Measurements from ENCODE around the gene NLRC5.

NLRC5 gene

DNA sequence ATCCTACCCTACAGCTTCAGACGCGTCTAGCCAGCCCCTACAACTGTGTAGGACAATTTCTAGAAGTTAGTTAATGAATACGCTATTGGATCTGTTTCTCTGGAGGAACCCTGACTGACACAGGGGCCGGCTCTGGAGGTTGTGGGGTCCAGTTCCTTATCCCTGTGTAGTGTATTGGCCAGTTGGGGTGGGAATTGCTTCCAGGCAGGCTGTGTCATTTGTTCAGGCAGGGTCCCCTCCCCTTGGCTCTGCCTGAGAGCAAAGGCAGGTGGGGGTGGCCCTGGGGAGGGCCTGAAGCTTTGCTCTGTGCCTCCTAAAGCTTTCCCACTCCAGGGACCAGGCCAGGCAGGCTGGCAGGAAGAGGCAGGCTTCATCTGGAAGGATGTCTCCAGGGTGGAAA lies 39.3 kb upstream of the NLRC5 start:
- no peak for TF ChIP-seq GLIS3 (CRISPR knock-in tag; IDR thresholded peaks at IDR 0.05)
- no peak for TF ChIP-seq BACH2 (CRISPR knock-in tag; IDR thresholded peaks at IDR 0.05; ENCODE audit: borderline replicate concordance)
- no peak for TF ChIP-seq ZNF70 (CRISPR knock-in tag; IDR thresholded peaks at IDR 0.05)
- TF ChIP-seq, protein P1, sequence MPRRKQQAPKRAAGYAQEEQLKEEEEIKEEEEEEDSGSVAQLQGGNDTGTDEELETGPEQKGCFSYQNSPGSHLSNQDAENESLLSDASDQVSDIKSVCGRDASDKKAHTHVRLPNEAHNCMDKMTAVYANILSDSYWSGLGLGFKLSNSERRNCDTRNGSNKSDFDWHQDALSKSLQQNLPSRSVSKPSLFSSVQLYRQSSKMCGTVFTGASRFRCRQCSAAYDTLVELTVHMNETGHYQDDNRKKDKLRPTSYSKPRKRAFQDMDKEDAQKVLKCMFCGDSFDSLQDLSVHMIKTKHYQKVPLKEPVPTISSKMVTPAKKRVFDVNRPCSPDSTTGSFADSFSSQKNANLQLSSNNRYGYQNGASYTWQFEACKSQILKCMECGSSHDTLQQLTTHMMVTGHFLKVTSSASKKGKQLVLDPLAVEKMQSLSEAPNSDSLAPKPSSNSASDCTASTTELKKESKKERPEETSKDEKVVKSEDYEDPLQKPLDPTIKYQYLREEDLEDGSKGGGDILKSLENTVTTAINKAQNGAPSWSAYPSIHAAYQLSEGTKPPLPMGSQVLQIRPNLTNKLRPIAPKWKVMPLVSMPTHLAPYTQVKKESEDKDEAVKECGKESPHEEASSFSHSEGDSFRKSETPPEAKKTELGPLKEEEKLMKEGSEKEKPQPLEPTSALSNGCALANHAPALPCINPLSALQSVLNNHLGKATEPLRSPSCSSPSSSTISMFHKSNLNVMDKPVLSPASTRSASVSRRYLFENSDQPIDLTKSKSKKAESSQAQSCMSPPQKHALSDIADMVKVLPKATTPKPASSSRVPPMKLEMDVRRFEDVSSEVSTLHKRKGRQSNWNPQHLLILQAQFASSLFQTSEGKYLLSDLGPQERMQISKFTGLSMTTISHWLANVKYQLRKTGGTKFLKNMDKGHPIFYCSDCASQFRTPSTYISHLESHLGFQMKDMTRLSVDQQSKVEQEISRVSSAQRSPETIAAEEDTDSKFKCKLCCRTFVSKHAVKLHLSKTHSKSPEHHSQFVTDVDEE (CRISPR knock-in tag; IDR thresholded peaks at IDR 0.05), result no peak
- no peak for TF ChIP-seq ARNTL (CRISPR knock-in tag; IDR thresholded peaks at IDR 0.05; ENCODE audit: borderline replicate concordance, low read depth)
- no peak for TF ChIP-seq TOX (CRISPR knock-in tag; IDR thresholded peaks at IDR 0.05; ENCODE audit: borderline replicate concordance)
- TF ChIP-seq CSDC2 (CRISPR knock-in tag; IDR thresholded peaks at IDR 0.05), result no peak
- TF ChIP-seq, protein P2, sequence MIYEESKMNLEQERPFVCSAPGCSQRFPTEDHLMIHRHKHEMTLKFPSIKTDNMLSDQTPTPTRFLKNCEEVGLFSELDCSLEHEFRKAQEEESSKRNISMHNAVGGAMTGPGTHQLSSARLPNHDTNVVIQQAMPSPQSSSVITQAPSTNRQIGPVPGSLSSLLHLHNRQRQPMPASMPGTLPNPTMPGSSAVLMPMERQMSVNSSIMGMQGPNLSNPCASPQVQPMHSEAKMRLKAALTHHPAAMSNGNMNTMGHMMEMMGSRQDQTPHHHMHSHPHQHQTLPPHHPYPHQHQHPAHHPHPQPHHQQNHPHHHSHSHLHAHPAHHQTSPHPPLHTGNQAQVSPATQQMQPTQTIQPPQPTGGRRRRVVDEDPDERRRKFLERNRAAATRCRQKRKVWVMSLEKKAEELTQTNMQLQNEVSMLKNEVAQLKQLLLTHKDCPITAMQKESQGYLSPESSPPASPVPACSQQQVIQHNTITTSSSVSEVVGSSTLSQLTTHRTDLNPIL (CRISPR knock-in tag; IDR thresholded peaks at IDR 0.05; ENCODE audit: low read depth), result no peak
- TF ChIP-seq OSR1 (CRISPR knock-in tag; IDR thresholded peaks at IDR 0.05), result no peak
- no peak for TF ChIP-seq TCF4 (CRISPR knock-in tag; IDR thresholded peaks at IDR 0.05; ENCODE audit: borderline replicate concordance)
- no peak for ATAC-seq

DNA sequence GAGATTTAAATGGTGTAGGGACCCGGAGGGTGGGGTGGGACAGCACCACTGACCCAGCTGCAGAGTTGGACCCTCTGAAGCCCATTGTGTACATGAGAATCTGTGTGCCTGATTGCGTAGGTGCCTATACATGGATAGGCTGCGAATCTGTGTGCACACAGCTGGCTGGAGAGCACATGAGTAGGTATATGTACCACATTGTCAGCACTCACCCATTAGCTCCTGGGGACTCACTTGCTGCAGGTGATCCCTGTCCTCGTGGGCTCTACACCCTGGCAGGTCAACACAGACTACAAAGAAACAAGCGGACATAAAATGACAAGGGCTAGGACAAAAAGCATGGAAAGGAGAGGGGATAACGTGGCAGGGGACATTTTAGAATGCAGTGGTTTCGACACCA lies 38.9 kb upstream of the NLRC5 start:
- no peak for TF ChIP-seq ZFP30 (CRISPR knock-in tag; IDR thresholded peaks at IDR 0.05)
- TF ChIP-seq CSDC2 (CRISPR knock-in tag; IDR thresholded peaks at IDR 0.05), result no peak
- TF ChIP-seq ZNF565 (CRISPR knock-in tag; conservative IDR thresholded peaks at IDR 0.05; ENCODE audit: low read depth), result no peak
- TF ChIP-seq TOX (CRISPR knock-in tag; IDR thresholded peaks at IDR 0.05; ENCODE audit: borderline replicate concordance), result no peak
- TF ChIP-seq, protein P1 (CRISPR knock-in tag; IDR thresholded peaks at IDR 0.05), result no peak
- no peak for TF ChIP-seq RARB (CRISPR knock-in tag; IDR thresholded peaks at IDR 0.05)
- ATAC-seq, result no peak

DNA sequence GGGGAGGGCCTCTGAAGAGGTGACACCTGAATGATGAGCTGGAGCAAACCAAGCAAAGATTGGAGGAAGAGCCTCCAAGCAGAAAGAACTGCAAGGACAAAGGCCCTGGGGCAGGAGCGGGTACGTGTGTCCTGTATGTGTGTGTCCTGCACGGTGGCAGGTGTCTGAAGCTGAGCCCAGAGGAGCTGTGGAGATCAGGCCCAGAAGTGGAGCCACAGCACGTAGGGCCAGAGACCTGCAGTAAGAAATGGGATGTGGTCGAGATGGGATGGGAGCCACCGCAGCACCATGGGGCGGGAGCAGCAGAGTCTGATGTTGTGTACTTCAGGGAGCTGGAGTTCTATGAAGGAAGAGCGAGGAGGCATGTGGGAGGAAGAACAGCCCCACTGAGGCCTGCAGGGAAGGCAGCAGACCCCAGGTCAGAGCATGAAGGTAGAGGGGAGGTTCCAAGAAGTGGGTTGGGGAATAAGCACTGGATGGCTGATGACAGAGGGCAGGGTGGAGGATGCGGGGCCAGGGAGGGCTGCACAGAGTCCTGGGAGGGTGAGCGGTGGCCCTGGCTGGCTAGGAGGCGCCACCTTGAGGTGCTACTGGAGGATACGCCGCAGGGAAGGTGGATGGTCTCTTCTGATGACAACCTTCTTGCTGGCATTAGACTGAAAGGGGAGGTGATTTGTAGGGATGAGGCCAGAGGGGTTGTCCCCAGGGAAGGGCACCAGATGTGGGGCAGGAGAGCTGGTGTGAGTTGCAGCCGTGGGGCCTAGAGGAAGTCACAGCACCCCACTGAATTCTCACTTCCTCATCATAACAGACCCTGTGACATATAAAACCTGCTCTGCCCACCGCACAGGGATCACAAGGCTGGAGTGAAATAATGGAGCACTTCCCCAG lies 38.2 kb upstream of the NLRC5 start:
- TF ChIP-seq, protein P2 (CRISPR knock-in tag; IDR thresholded peaks at IDR 0.05; ENCODE audit: low read depth), result no peak
- TF ChIP-seq ISL1 (CRISPR knock-in tag; IDR thresholded peaks at IDR 0.05), result no peak
- no peak for TF ChIP-seq BACH2 (CRISPR knock-in tag; IDR thresholded peaks at IDR 0.05; ENCODE audit: borderline replicate concordance)
- no peak for TF ChIP-seq ZC3H10 (CRISPR knock-in tag; IDR thresholded peaks at IDR 0.05)
- ATAC-seq, result peak; percentile 93

DNA sequence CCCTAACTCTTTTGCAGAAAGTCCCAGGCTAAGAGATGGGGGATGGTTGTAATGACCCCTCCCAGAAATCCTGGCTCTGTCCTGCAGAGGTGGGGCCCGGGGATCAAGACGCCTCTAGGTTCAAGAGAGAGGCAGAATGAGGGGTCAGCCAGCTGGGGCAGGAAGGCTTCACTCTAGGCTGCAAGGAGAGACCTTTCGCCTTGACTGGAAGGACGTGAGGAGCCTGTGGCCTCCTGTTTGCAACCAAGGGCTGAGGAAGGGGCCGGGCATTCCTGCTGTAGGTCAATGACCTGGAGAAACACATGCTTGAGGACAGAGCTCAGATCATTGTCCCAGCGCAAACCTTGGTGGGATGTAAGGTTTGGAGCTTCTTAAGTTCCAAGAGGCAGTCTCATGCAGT lies 36.4 kb upstream of the NLRC5 start:
- no peak for ATAC-seq
- TF ChIP-seq ZC3H10 (CRISPR knock-in tag; IDR thresholded peaks at IDR 0.05) (no peak), PPARA (CRISPR knock-in tag; IDR thresholded peaks at IDR 0.05; ENCODE audit: borderline replicate concordance) (no peak), TOX (CRISPR knock-in tag; IDR thresholded peaks at IDR 0.05; ENCODE audit: borderline replicate concordance) (no peak), TCF4 (CRISPR knock-in tag; IDR thresholded peaks at IDR 0.05; ENCODE audit: borderline replicate concordance) (no peak), ZNF70 (CRISPR knock-in tag; IDR thresholded peaks at IDR 0.05) (no peak), ZNF565 (CRISPR knock-in tag; conservative IDR thresholded peaks at IDR 0.05; ENCODE audit: low read depth) (no peak)
- TF ChIP-seq, protein P1 (CRISPR knock-in tag; IDR thresholded peaks at IDR 0.05), result no peak
- TF ChIP-seq, protein P3, sequence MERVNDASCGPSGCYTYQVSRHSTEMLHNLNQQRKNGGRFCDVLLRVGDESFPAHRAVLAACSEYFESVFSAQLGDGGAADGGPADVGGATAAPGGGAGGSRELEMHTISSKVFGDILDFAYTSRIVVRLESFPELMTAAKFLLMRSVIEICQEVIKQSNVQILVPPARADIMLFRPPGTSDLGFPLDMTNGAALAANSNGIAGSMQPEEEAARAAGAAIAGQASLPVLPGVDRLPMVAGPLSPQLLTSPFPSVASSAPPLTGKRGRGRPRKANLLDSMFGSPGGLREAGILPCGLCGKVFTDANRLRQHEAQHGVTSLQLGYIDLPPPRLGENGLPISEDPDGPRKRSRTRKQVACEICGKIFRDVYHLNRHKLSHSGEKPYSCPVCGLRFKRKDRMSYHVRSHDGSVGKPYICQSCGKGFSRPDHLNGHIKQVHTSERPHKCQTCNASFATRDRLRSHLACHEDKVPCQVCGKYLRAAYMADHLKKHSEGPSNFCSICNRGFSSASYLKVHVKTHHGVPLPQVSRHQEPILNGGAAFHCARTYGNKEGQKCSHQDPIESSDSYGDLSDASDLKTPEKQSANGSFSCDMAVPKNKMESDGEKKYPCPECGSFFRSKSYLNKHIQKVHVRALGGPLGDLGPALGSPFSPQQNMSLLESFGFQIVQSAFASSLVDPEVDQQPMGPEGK (CRISPR knock-in tag; IDR thresholded peaks at IDR 0.05; ENCODE audit: borderline replicate concordance), result no peak
- TF ChIP-seq, protein P2 (CRISPR knock-in tag; IDR thresholded peaks at IDR 0.05; ENCODE audit: low read depth), result no peak

Data from SK-N-SH treated with all-trans-retinoic acid at 6 μM for 48 hours (cell line).